Stimulated activated CD4-positive, alpha-beta T cell treated with anti-CD3 and anti-CD28 coated beads, Interleukin-12 subunit alpha, Interleukin-12 subunit beta, amount 100 ng/mL, for 4 hours (primary cell): ENCODE results near the gene TBCD.

ENCODE experiments used
- DNase-seq: peaks from one replicate; pipeline ENCODE4 v3.0.0-alpha.2; 2020

Gene TBCD

DNA sequence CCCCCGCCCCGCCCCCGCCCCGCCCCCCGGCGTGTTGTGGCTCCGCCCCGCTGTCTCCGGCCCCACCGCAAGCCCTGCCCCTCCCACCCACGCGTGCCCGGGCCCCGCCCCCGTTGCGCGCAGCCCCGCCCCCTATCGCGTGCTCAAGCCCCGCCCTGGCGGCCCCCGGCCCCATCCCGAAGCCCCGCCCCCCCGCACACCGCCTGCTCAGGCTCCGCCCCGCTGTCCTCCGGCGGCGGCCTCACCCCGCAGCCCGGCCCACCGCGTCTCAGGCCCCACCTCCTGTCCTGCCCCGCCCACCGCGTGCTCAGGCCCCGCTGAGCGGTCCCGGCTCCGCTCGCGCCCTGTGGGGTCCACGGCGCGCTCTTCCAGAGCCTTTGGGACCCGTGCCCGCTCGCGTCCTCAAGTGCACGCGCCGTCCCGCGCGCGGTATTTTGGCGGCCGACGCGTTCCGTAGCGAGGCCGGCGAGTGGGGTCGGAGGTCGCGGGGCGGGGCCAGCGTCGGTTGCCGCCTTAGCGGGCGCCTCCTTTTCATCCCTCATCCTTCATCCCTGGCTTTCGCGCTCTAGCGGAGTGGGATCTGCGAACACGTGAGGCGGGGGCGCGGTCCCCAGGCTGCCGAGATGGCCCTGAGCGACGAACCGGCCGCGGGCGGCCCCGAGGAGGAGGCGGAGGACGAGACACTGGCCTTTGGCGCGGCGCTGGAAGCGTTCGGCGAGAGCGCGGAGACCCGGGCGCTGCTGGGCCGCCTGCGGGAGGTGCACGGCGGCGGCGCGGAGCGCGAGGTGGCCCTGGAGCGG is at the start of gene TBCD:
Gene TBCD, plus strand, starts transcription at position 495 of the 800 bp plus-strand sequence. Its CDS starts 129 bp downstream, at position 624.
- DNase-seq: peak; percentile 89

DNA sequence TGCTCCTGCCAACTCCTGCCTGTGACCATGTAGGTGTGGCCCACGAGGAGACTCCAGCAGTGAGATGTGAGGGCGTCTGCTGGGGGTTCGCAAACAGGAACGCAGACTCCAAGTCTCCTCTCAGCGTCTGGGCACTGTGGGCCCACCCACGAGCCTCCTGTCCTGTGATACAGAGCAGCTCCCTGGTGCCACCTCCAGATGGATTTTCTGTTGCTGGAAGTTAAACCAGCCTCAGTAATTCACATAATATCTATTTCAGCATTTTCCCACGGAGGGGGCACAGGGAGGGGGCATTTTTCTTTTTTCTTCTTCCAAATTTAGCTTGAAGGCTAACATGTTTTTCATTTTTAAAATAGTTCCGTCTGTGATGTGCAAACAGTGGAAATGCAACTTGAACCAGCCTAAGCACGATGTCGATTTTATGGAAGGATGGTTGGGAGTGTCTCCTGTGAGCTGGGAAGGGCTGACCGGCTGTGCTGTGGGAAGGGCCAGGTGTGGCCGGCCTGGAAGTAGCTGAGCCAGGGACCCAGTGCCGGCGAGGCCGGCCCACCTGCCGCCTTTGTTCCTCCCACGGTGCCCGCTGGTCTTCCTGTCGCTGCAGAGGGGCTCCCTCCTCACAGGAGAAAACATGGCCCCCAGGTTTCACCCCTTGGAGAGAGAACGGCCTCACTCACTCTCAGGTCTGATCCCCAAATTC is 49.5 kb upstream of the TBCD start:
- DNase-seq: no peak

DNA sequence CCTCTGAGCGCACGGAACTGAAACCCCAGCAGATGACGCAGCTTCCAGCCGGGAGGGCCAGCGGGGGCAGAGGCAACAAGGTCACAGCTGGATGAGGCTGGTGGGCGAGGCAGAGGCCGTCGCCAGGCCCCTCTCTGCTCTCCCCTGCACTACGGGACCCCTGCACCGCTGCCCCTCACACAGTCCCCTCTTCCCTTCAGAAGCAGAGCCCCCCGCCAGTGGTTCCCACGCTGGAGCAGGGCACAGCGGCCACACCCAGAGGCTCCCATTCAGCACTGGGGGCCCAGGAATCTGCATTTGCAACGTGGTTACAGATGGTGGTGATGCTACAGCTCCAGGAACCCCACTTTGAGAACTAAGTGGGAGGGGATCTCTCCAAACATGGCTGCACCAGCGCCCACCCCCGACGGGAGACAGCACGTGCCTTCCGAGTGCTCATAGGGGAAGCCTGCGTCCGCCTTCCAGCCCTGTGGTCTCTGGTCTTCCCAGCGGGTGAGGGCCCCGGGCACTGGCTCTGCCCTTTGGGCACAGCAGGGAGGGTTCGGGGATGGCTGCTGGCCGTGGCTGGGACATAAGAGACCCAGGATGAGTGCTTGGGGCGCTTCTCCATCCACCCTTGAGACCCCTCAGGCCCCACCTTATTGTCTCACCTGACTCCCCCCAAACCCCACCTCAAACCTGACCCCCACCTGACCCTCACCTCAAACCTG is 48.7 kb upstream of the TBCD start:
- DNase-seq: no peak

DNA sequence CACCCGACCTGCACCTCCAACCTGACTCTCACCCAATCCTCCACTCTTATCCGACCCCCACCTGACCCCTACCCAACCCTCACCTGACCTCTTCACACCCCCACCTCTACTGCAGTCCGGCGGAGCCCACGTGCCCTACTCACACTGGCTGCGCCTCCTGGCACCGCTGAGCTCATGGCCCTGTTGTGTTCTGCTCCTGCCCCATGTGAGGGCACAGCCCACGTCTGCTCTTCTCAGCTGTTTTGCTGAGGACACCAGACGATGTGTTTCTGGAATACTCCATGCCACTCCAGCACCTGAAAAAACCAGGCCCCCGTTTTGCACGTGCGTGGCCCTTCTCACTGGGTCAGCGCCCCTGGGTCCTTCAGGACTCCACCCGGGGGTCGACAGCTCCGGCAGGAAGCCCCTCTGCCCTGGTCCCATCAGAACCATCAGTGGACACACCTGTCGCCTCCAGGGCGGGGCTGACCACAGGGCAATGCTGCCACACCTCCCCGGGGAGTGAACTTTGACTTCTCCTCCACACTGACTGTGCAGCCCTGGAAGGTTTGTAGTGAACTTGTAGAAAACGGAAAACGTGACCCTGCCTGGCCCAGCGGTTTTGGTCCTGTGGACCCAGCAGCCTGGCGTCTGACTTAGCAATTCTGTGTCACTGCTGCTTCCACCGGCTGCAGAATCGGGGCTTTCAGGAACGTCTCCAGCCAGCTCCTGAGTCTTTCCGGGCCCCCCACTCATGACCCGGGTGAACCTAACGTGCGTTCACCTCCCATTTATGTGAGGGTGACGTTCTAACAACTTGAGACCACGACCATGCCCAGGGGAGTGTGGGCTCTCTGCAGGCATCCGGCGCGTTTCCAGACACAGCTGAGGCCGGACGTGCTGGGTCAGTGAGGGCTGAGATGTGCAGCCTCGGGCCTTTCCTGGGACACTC is 47.7 kb upstream of the TBCD start:
- no peak for DNase-seq

DNA sequence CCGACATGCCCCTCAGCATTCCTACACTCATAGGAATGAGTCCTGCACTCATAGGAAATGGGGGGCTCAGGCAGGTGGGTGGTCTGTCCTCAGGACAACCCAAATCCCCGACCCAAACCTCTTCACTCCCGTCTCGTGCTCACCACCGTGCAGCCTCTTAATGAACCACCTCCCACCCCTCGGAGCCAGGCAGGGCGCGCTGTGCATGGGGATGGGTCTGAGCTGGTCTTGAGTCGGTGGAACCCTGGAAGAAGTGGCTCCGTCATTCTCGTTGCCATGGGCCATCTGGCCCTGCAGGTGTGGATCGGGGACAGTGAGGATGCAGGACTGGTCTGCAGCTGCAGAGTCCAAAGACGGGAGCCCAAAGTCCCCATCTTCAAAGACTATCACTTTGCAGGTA is 47.0 kb upstream of the TBCD start:
- no peak for DNase-seq

DNA sequence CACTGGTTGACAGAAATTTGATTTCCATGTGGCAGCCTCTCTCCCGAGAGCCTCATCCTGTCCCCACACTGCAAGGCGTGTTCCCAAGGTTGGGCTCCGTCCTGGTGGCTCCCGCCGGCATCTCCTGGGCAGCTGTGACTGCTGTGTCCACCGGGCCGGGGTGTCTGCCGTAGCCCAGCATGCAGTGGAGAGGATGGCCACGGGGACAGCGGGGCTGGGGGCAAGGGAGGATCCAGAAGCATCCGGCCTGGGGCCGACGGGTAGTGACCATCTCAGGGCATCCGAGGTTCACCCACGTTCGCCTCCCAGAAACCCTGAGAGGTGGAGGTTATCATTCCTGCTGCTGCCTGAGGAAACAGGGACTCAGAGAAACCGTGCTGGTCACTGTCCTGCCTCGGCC is 46.1 kb upstream of the TBCD start:
- DNase-seq: no peak

DNA sequence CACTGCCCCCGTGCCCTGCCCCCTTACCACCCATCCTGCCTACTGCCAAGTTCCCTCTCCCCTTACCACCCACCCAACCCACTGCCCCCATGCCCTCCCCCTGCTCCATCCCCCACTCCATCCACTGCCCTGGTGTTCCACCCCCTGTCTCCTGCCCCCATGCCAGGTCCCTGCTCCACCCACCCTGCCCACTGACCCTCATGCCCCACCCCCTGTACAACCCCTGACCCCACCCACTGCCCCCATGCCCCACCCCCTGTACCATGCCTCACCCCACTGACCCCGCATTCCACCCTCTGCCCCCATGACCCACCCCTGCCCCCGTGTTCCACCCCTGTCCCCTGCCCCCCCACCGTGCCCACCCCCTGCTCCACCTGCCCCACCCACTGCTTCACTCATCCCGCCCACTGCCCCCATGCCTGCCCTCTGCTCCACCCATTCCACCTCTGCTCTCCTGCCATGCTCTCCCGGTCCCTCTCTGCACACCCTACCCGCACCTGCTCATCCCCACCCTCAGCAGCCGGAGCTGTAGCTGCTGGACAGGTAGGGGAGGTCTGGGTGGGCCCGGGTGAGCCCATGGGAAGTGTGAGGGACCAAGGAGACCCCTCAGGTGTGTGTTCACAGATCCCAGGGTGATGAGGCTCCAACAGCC is 42.7 kb upstream of the TBCD start:
- DNase-seq: no peak

DNA sequence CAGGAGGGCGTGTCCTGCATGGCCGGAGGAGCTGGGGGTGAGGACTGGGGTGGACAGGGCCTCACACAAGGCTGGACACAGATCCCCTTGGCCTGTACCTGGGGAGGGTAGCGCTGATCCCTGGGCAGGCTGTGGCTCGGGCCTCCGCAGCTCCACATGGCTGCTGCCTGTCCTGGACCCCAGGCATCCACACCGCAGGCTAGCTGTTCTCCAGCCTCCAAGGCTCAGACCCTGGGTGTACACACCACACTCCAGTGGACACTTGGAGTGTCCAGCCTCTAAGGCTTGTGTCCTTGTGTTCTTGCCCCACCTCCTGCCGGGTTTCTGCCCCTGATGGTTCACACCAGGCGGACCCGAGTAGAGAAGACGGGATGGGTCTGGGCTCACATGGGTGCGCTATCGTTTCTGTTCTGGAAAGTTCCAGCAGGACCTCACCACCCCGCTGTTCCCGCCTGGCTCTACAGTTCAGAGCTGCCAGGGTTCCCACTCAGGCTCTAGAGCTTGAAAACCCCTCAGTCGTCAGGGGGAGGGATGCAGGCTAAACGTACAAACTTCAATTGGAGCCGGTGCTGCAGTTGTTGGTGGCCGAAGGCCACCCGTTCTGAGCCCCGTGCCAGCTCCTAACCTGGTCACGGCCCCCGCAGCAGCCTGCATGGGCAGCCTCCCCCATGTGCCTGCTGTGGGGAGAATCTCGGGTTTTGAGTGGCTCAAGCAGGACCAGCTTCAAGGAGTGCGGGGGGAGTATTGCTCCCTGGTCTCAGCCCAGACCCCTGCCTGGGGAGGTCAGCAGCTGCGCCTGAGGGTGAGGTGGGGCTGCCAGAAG is 42.0 kb upstream of the TBCD start:
- DNase-seq: no peak

DNA sequence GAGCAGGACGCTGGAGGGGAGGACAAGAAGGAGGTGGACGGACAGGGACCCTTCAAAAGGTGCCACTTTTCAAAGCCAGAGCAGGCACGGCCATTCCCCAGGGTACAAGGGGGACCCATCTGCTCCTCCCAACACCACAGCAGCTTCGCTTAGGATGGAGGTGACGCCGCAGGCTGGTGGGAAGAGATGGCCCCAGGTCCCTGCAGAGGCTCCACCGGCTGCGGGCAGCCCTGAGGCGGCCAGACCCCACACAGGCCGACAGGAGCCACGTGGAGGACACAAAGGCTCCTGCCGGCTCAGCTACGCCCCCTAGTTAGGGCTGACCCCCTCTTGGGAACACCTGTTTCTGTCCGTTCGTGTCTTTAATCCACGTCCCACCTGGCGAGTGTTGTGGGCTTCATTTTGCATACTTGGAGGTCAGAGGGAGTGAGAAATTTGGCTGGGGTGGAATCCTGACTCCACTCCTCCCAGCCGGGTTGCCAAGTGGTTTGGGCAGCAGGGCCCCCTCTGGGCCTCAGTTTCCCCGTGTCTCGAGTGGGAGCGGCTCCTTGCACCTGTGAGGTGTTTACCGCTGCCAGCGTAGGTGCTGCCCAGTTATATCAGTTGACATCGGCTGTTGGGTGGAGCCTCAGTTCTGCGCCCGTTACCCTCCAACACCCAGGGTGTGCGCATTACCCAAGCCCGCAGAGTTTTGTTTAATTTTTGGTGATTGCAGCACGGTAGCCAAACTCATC is 41.2 kb upstream of the TBCD start:
- no peak for DNase-seq

DNA sequence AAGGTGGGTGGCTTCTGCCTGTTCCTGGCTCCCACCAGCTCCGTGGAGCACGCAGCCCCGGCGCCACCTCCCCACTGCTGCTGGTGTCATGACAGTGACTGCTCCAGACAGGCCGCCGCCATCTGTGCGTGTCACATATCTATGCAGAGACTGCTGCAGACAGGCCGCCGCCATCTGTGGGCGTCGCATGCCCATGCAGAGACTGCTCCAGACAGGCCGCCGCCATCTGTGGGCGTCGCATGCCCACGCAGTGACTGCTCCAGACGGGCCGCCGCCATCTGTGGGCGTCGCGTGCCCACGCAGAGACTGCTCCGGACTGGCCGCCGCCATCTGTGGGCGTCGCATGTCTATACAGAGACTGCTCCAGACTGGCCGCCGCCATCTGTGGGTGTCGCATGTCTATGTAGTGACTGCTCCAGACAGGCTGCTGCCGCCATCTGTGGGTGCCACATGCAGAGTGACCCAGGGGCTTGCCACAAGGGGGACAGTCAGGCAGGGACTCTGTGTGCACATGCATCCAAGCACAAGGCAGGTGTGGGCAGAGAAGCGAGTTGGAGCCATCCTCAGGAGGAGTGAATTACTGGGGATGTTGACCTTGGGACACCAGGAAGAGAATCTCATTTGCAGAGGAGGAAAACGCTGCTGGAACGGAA is 38.7 kb upstream of the TBCD start:
- no peak for DNase-seq

DNA sequence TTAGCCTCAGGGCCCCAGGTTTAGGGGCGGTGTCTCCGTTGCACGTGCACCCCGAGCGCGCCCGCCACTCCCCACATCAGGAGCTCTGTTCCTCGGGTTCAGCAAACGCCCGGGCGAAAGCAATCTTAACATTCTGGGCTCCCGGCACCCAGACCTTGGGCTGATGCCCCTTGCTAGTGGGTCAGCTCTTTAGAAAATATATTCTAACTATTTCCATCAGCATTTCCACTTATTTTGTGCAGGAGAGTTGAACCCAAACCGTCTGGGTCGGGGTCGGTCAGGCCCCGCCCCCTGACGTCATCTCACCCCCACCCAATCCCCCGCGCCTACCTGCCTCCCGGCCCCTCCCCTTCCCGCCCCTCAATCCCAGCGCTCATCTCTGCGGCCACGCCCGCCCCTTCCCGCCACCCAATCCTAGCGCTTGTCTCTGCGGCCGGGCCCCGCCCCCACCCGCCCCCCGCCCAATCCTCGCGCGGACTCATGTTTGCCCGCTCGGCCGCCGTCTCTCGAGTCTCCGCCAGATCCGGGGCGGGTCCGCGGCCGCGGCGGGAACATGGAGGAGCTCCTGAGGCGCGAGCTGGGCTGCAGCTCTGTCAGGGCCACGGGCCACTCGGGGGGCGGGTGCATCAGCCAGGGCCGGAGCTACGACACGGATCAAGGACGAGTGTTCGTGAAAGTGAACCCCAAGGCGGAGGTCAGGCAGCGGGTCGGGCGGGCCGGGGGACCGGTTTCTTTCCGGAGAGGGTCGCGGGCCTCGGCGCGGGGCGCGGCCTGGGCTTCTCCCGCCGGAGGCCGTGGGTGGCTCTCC is 35.5 kb upstream of the TBCD start, which contains the start of gene FN3KRP:
Gene FN3KRP, plus strand, starts transcription at position 504 of the 808 bp plus-strand sequence. Its CDS starts 50 bp downstream, at position 554.
- DNase-seq: peak; percentile 95

DNA sequence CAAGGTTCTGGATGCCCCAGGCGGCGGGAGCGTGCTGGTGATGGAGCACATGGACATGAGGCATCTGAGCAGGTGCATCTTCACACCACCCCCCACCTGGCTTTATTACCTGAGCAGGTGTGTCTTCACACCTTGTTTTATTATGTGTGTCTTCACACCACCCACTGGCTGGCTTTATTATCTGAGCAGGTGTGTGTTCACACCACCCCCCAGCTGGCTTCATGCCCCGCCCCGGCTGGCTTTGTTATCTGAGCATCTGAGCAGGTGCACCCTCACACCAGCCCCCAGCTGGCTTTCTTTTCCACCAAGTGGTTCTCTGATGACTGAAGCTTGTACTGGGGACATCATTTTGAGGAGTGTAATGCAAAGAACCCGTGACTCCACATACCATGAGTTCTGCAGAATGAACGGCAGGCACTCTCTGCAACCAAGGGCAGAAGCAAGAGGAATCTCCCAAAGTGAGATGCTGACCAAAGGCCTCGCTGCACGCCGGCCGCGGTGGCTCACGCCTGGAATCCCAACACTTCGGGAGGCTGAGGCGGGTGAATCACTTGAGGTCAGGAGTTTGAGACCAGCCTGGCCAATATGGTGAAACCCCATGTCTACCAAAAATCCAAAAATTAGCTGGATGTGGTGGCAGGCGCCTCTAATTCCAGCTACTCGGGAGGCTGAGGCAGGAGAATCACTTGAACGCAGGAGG is 32.7 kb upstream of the TBCD start:
- DNase-seq: no peak

DNA sequence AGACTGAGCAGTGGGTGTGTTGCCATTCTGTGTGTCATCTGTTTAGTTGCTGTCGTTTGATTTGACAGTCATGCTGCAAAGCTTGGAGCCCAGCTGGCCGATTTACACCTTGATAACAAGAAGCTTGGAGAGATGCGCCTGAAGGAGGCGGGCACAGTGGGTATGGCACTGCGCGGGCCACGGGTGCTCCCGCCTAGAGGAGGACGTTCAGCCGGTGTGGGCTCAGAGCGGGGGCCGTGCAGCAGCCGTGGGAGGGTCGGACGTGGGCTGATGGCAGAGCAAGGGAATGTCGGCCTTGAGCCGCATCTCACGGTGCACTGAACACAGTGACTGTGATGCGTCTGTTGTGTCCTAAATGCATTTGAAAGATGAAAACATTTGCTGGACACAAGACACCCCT is 31.7 kb upstream of the TBCD start:
- DNase-seq: no peak

DNA sequence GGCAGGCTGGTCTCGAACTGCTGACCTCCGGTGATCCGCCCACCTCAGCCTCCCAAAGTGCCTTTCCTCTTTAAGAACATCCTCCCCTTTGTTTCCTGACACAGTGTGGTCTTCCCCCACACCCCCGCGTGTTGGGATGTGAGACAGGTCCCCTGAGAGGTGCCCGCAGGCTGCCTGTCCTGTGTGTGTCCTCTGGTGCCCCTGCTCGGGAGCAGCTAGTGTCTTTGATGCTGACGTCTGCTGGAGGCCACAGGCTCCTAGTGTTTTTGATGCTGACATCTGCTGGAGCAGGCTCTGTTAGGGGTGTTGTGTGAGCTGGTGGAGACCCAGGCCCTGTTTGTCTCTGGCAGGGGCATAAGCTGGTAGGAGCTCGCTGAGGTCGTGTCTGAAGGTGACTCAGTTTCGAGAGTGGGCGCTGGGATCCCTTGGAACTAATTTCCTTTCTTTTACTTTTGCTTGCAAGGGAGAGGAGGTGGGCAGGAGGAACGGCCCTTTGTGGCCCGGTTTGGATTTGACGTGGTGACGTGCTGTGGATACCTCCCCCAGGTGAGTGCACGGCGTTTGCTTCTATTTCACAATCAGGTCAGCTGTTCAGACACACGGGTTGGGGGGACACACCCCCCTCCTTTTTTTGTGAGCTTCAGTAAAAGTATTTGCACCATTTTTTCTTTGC is 29.4 kb upstream of the TBCD start:
- no peak for DNase-seq

DNA sequence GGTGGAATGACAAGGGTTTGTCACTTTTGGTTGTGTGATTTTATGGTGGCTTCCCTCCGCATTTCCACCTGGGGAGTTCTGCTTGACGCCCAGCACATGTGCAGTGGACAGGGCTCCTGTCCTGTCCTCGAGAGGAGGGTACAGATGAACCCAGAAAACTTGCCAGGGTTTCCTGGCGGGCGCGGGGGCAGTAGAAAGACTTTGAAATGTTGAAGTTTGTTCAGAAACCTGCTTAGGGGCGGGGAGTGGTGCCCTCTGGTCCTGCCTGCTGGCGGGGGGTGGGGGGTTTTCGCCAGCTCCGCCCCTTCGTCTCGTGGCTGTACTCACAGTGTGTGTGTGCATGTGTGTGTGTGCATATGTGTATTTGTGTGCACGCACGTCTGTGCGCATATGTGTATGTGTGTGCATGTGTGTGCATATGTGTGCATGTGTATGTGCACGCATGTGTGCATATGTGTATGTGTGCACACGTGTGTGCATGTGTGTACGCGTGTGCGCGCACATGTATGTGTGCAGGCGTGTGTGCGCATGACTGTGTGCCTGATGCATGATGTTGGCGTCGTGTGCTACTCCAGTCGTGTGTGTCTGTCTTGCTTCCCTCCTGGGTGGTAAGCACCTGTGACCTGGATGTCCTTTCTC is 28.6 kb upstream of the TBCD start:
- no peak for DNase-seq

DNA sequence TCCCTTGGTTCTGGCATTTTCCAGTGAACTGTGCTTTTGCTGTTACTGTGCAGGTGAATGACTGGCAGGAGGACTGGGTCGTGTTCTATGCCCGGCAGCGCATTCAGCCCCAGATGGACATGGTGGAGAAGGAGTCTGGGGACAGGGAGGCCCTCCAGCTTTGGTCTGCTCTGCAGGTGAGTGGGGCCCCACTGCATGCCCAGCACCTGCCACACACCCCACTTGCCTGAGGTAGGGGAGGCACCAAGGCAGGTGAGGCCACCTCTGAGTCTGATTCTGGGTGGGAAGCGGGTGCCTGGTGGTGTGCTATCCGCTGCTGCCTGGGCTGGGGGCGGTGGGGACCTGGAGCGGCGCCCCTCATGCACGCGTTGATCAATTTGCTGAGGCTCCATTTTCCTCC is 25.4 kb upstream of the TBCD start:
- DNase-seq: no peak
